ENCODE measurements around the gene GALK2.
"Not testable (repeated sequence)": the region's sequence is repeated elsewhere in the genome, so short reads cannot be mapped to it uniquely, and the experiment has no call there.

The GALK2 gene

DNA sequence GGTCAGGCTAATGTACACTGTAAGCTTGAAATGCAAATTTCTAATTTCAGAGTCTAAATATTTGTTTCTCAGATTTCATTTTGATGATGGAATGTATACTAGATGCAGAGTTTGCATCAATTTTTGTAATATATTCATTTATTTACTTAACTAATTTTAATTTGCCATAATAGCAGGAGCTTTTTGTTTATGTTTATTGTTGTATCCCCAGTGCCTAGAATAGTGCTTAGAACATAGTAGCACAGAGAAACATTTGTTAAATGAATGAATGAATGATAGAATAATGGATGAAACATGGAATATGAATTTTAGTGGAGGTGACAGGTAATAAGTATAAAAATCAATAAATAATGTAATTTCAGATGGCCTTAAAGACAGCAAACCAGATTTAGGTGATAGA is 5.2 kb upstream of the GALK2 start:
- DNase-seq (ENCODE audit: low read depth): no peak

- no peak for DNase-seq (ENCODE audit: low read depth)
Measured at GRCh38 chr15:49168016-49168415, 2.0 kb upstream of the GALK2 start.

DNA sequence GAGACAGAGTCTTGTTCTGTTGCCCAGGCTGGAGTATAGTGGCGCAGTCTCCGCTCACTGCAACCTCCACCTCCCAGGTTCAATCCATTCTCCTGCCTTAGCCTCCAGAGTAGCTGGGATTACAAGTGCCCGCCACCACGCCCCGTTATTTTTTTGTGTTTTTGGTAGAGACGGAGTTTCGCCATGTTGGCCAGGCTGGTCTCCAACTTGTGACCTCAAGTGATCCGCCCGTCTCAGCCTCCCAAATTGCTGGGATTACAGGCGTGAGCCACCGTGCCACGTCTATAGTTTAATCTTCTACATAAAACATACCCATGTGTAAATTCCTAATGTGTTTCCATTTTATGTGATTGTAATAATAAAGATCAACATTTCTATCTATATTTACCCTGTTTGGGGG is 1.7 kb downstream of the GALK2 start:
- no peak for DNase-seq (ENCODE audit: low read depth)

GRCh38 chr15:49174902-49175301 is 4.9 kb downstream of the GALK2 start:
- no peak for DNase-seq (ENCODE audit: low read depth)

GRCh38 chr15:49175582-49176397 is 5.7 kb downstream of the GALK2 start:
- not testable (repeated sequence) for DNase-seq (ENCODE audit: low read depth)

- no peak for DNase-seq (ENCODE audit: low read depth)
Measured at GRCh38 chr15:49178497-49178896, 8.4 kb downstream of the GALK2 start.

GRCh38 chr15:49179433-49180190 is 9.6 kb downstream of the GALK2 start:
- no peak for DNase-seq (ENCODE audit: low read depth)

DNA sequence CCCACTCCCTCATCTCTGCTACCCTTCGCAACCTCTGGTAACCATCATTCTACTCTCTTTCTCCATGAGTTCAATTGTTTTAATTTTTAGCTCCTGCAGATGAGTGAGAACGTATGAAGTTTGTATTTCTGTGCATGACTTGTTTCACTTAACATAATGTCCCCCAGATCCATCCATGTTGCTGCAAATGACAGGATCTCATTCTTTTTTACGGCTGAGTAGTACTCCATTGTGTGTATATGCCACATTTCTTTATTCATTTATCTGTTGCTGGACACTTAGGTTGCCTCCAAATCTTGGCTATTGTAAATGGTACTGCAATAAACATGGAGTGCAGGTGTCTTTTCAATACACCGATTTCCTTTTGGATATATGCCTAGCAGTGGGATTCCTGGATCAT is 12.1 kb downstream of the GALK2 start:
- no peak for DNase-seq (ENCODE audit: low read depth)

DNA sequence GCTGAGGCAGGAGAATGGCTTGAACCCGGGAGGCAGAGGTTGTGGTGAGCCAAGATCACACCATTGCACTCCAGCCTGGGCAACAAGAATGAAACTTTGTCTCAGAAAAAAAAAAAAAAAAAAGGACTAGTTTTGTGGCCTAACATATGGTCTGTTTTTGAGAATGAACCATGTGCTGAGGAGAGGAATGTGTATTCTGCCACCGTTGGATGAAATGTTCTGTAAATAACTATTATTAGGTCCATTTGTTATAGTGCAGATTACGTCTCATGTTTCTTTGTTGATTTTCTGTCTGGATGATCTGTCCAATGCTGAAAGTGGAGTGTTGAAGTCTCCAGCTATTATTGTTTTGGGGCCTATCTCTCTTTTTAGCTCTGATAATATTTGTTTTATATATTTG is 13.7 kb downstream of the GALK2 start:
- not testable (repeated sequence) for DNase-seq (ENCODE audit: low read depth)

DNA sequence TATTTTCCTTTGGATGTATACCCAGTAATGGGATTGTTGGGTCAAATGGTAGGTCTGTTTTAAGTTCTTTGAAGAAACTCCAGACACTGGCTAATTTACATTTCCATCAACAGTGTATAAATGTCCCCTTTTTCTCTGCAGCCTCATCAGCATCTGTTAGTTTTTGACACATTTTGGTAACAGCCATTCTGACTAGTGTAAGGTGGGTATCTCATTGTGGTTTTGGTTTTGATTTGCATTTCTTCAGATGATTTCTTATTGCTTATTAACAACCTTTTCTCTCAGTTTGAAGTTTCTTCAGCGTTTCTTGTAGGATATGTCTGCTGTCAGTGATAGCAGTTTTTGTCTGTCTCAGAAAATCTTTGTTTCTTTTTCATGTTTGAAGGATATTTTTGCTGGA is 15.4 kb downstream of the GALK2 start:
- no peak for DNase-seq (ENCODE audit: low read depth)

GRCh38 chr15:49187549-49188245 is 17.6 kb downstream of the GALK2 start:
- no peak for DNase-seq (ENCODE audit: low read depth)

DNA sequence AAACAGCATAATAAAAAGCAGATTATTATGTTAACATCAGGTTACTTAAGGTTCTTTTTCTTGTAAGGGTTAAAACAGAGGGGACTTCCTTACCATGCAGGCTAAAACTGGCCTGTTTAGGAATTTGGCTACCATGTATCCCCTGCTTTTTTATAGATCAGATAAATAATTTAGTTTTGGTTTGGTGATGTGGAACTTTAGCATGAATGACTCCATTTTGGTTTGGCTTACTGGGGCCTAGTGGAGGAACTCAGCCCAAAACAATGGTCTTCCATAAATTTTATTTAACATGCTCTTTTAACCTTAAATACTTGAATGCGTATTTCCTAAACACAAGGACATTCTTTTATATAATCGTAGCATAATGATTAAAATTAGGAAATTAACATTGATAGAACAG is 18.9 kb downstream of the GALK2 start:
- no peak for DNase-seq (ENCODE audit: low read depth)

DNA sequence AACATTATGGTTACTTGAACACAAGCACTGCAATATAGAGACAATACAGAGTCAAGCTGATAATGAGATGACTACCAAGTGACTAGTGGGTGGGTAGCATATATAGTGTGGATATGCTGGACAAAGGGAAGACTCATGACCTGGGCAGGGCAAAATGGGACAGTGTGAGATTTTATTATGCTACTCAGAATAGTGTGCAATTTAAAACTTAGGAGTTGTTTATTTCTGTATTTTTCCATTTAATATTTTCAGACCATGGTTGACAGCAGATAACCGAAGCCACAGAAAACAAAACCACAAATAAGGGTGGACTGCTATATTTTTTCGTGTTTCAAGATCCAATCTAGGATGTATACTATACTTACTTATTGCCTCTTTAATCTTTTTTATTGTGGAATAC is 19.6 kb downstream of the GALK2 start:
- DNase-seq (ENCODE audit: low read depth): no peak

DNA sequence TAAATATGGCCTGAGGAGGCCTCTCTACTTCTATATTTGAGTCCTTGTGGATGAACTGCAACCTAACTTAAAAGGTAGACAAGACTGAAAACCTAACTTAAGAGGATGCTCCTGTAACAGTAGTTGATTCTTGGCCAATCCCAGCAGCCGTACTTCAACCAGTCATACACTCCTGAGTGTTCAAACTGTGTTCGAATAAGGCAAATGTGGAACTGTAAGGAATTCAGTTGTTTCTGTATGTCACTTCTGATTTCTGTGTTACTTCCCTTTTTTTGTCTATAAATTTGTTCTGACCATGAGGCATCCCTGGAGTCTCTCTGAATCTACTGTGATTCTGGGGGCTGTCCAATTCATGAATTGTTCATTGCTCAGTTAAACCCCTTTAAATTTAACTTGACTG is 20.5 kb downstream of the GALK2 start:
- no peak for DNase-seq (ENCODE audit: low read depth)

DNA sequence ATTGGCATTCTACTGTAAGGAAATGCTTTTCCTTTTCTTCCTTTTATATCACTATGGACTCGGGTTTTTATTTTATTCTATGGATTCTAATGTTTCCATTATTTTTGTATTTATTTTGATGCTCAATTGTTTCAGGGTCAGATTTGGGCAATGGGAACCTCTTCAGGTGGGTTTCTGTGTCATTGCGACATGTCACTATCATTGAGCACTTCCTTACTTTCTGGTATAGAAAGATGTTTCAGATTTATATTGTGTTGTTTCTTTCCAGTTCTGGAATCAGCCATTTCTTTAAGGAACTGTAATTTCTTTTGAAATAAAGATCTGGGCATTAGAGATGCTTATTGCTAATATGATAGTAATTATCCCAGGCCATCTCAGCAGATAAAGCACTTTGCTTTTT is 21.8 kb downstream of the GALK2 start:
- DNase-seq (ENCODE audit: low read depth): no peak

DNA sequence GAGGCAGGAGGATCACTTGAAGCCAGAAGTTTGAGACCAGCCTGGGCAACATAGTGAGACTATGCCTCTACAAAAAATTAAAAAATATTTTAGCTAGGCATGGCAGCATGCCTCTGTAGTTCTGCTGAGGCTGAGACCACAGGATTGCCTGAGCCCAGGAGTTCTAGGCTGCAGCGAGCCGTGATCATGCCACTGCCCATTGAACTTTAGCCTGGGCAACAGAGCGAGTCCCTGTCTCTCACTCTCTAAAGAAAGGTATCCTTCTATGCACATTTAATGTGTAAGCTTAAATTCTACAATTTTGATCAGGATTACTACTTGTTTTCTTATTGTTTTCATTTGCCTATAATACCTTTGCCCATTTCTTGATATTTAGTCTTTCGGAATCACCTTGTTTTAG is 26.8 kb downstream of the GALK2 start:
- no peak for DNase-seq (ENCODE audit: low read depth)

- no peak for DNase-seq (ENCODE audit: low read depth)
Measured at GRCh38 chr15:49199666-49200065, 29.6 kb downstream of the GALK2 start.

GRCh38 chr15:49200347-49200746 is 30.3 kb downstream of the GALK2 start:
- DNase-seq (ENCODE audit: low read depth): no peak

DNA sequence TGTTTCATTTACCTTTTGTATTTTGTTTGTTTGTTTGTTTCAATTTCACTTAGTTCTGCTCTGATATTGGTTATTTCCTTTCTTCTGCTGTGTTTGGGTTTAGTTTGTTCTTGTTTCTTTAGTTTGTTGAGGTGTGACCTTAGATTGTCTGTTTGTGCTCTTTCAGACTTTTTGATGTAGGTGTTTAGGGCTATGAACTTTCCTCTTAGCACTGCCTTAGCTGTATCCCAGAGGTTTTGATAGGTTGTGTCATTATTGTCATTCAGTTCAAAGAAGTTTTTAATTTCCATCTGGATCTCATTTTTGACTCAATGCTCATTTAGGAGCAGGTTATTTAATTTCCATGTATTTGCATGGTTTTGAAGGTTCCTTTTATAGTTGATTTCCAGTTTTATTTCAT is 38.1 kb downstream of the GALK2 start:
- not testable (repeated sequence) for DNase-seq (ENCODE audit: low read depth)

DNA sequence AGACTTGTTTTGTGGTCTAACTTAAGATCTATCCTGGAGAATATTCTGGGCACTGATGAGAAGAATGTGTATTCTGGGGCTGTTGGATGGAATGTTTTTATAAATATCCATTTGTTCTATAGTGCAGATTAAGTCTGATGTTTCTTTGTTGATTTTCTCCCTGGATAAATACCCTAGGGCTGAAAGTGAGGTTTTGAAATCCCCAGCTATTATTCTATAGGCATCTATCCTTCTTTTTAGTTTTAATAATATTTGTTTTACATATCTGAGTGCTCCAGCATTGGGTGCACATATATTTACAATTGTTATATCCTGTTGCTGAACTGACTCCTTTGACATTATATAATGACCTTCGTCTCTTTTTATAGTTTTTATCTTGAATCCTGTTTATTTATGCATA is 42.9 kb downstream of the GALK2 start:
- no peak for DNase-seq (ENCODE audit: low read depth)

- no peak for DNase-seq (ENCODE audit: low read depth)
Measured at GRCh38 chr15:49215768-49216739, 46.0 kb downstream of the GALK2 start.
